Measurements from ENCODE around the gene COX19. TPM values are rescaled to one million over a fixed set of nuclear protein-coding genes. Genes with fewer than 3 reads are reported as not detected.

The COX19 gene
- total RNA-seq, 4 donors from 2014 or later, result 15.9 to 41.3 (median 24.7) TPM

DNA sequence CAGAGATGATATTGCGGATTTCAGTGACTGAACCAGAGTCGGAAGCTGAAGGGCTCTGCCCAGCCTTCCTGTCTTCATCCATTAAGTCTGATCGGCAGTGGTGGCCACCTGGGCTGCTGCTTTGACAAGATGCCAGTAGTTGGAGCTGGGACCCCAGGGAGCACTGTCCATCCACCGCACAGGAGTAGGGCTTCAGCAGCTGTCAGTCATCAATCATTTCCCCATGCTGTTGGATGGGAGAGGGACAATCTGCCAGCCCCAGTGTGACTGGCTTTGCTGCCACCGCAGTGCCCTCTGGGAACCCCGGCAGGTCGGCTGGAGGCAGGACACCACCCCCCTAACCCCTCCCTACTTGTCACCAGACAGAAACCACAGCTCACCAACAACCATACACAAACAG, 46.0 kb upstream of the COX19 start:
- H3K4me3 ChIP-seq, result no peak overlapping the region
- TF ChIP-seq POLR2A (IDR thresholded peaks at IDR 0.05), result no peak
- no peak for DNase-seq
- peaks cover 0 to 17% (median 5%) of the 10 kb centered on the region in 4 donors for H3K4me1 ChIP-seq
- H3K9me3 ChIP-seq, result no peaks in the 10 kb centered on the region
- H3K36me3 ChIP-seq, result no peaks in the 10 kb centered on the region
- H3K27me3 ChIP-seq, result no peaks in the 10 kb centered on the region
- no peak overlapping the region for H3K27ac ChIP-seq

DNA sequence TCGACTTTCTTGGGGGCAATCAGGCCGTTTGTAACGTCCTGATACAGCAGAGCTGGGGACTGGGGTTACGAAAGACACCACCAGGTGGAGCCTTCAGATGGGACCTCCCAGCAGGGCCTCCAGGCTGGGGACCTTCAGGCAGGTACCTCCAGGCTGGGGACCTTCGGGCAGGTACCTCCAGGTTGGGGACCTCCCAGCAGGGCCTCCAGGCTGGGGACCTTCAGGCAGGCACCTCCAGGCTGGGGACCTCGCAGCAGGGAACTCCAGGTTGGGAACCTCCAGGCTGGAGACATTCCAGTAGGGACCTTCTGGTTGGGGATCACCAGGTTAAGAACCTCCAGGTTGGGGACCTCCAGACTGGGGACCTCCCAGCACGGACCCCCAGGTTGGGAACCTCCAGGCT, 45.5 kb upstream of the COX19 start:
- no peak for DNase-seq
- H3K36me3 ChIP-seq, result no peaks in the 10 kb centered on the region
- TF ChIP-seq, protein P1, sequence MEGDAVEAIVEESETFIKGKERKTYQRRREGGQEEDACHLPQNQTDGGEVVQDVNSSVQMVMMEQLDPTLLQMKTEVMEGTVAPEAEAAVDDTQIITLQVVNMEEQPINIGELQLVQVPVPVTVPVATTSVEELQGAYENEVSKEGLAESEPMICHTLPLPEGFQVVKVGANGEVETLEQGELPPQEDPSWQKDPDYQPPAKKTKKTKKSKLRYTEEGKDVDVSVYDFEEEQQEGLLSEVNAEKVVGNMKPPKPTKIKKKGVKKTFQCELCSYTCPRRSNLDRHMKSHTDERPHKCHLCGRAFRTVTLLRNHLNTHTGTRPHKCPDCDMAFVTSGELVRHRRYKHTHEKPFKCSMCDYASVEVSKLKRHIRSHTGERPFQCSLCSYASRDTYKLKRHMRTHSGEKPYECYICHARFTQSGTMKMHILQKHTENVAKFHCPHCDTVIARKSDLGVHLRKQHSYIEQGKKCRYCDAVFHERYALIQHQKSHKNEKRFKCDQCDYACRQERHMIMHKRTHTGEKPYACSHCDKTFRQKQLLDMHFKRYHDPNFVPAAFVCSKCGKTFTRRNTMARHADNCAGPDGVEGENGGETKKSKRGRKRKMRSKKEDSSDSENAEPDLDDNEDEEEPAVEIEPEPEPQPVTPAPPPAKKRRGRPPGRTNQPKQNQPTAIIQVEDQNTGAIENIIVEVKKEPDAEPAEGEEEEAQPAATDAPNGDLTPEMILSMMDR (IDR thresholded peaks at IDR 0.05), result peak in 1 of 6 experiments; percentile 17
- TF ChIP-seq POLR2A (IDR thresholded peaks at IDR 0.05), result no peak
- H3K27me3 ChIP-seq, result no peaks in the 10 kb centered on the region
- H3K4me3 ChIP-seq, result no peak overlapping the region
- peaks cover 0 to 17% (median 5%) of the 10 kb centered on the region in 4 donors for H3K4me1 ChIP-seq
- no peaks in the 10 kb centered on the region for H3K9me3 ChIP-seq
- H3K27ac ChIP-seq, result no peak overlapping the region

DNA sequence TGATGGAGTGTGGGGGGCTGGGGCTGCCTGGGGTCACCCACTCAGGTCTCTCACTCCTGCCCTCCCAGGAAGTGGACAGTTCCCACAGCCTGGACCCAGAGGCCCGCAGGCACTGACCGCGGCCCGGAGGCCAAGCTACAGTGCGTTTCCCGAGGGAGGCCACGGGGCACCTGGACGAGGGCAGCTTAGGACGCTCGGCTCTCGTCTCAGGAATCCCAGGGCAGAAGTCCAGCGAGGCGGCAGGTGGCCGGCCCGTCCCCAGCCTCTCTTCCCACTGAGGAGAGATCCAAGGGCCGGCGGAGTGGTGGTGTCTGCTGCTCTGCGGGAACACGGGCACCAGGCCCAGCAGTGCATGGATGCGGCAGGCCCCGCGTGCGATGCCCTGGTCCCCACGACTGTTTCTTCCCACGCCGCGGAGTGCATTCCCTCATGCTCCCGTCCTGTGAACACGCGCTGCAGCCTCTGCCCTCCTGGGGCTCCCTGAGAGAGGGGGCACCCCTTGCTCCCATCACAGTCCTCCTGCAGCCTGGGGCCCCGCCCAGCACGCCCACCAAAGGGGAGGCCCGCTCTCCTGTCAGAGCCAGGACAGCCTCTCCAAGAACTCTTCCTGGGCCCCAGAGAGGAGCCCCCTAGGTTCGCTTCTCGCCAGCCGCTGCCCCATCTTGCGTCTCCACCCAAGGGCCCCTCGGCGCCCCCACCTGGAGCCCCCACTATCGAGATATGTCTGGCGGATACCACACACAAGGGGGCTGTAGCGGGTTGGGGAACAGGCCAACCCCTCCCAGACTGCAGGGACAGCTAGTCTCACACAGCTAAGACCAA, 44.7 kb upstream of the COX19 start:
- no peak for TF ChIP-seq POLR2A (IDR thresholded peaks at IDR 0.05)
- TF ChIP-seq, protein P1 (IDR thresholded peaks at IDR 0.05), result no peak
- DNase-seq, result no peak
- Histone ChIP-seq H3K27me3 (no peaks in the 10 kb centered on the region), H3K9me3 (no peaks in the 10 kb centered on the region), H3K36me3 (no peaks in the 10 kb centered on the region), H3K4me3 (no peak overlapping the region), H3K27ac (no peak overlapping the region), H3K4me1 (peaks cover 0 to 16% (median 5%) of the 10 kb centered on the region in 4 donors)

DNA sequence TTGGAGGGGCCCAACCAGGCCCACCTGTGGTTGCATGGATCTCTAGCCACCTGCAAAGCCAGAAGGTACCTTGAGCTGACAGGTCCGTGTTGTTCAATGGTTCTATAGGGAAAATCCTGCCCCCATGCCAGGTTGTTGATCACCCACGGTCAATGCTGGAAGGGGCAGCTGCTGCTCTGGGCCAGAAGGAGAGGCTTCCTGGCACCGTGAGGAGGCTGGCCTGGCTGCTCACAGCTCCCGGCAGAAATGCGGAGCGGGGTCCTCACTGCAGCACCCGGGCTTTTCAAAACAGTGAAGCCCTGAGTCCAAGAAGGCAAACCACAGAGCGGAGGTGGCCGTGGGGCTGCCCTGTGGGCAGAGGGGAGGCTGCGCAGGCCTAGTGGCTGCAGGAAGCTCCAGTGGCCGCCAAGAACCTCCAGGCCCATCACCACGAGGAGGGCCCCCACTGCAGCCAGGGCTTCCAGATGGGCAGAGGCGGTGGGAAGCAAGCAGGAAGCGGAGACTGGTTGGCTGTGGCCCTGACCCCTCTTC, 44.0 kb upstream of the COX19 start:
- TF ChIP-seq, protein P1 (IDR thresholded peaks at IDR 0.05), result no peak
- no peak for TF ChIP-seq POLR2A (IDR thresholded peaks at IDR 0.05)
- Histone ChIP-seq H3K4me1 (peaks cover 0 to 10% (median 2%) of the 10 kb centered on the region in 4 donors), H3K4me3 (no peak overlapping the region), H3K27ac (no peak overlapping the region), H3K36me3 (no peaks in the 10 kb centered on the region), H3K9me3 (no peaks in the 10 kb centered on the region), H3K27me3 (no peaks in the 10 kb centered on the region)
- no peak for DNase-seq

DNA sequence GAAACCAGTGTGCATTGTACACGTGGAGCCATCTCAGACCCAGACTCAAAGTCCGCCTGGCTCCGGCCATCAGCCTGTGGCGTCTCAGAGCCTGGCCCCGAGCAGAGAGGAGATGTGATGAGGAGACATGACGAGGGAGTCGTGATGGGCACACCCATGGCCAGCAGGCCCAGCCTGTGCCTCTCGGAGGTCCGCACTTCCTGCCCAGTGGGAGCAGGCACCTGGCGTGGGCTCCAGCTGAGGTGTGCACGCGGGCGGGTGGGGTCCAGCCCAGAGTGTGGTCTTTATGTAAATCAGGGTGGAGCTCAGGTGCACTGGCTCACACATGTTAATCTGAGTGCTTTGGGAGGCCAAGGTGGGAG, 43.0 kb upstream of the COX19 start:
- H3K4me1 ChIP-seq, result peaks cover 0 to 4% (median under 1%) of the 10 kb centered on the region in 4 donors
- no peaks in the 10 kb centered on the region for H3K9me3 ChIP-seq
- H3K27me3 ChIP-seq, result no peaks in the 10 kb centered on the region
- no peak overlapping the region for H3K4me3 ChIP-seq
- H3K27ac ChIP-seq, result no peak overlapping the region
- no peaks in the 10 kb centered on the region for H3K36me3 ChIP-seq
- no peak for DNase-seq
- TF ChIP-seq, protein P1 (IDR thresholded peaks at IDR 0.05), result no peak
- TF ChIP-seq POLR2A (IDR thresholded peaks at IDR 0.05), result no peak

DNA sequence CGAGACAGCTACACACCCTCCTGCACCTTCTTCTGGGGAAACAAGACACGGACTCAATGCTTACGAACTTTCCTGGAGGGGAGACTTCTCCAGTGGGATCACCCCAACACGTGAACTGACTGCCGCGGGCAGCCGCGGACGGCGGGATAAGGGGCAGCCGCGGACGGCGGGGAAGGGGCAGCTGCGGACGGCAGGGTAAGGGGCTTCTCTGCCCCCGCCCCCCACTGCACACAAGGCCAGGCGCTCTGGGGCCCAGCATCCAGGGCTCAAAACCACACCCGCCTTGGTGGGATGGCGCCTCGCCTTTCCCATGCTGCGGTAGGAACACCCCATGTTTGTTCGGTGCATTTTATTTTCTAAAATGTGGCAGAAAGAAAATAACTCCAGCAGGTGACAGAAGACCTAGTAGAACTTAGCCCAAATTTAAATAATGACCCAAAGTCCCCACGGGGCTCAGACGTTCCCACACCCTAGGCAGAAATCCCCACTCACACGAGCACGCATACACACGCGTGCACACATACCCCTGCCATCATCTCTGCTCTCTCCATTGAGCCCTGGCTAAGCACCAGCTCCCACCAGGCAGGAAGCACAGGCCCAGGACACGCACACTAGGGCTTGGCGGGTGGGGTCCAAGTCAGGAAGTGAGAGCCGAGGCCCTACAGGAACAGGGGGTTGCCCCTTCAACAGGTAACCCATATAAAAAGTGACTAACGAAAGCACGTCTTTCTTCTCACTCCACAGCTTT, 42.4 kb upstream of the COX19 start:
- H3K27ac ChIP-seq, result no peak overlapping the region
- no peaks in the 10 kb centered on the region for H3K36me3 ChIP-seq
- no peak for TF ChIP-seq POLR2A (IDR thresholded peaks at IDR 0.05)
- TF ChIP-seq, protein P1 (IDR thresholded peaks at IDR 0.05), result no peak
- H3K27me3 ChIP-seq, result no peaks in the 10 kb centered on the region
- H3K4me3 ChIP-seq, result no peak overlapping the region
- no peaks in the 10 kb centered on the region for H3K9me3 ChIP-seq
- no peak for DNase-seq
- H3K4me1 ChIP-seq, result peaks cover 0 to under 1% (median 0%) of the 10 kb centered on the region in 4 donors
